GM12801 (cell line): ENCODE measurements around the gene FNDC10.

Experiments used
- CTCF ChIP-seq: IDR thresholded peaks from one replicate; pipeline ENCODE4 v1.5.1; 2011; ENCODE audit warnings: control low read depth; ENCODE audit not compliant: insufficient read length; ENCODE audit errors: extremely low read depth

FNDC10 gene

GRCh38 chr1:1601564-1602303 lies 1.8 kb upstream of the FNDC10 start:
- TF ChIP-seq CTCF: no peak

GRCh38 chr1:1600861-1601563 lies 1.1 kb upstream of the FNDC10 start:
- no peak for TF ChIP-seq CTCF

- TF ChIP-seq CTCF: no peak
These were observed 653 bp downstream of the FNDC10 start for GRCh38 chr1:1599030-1599934.

DNA sequence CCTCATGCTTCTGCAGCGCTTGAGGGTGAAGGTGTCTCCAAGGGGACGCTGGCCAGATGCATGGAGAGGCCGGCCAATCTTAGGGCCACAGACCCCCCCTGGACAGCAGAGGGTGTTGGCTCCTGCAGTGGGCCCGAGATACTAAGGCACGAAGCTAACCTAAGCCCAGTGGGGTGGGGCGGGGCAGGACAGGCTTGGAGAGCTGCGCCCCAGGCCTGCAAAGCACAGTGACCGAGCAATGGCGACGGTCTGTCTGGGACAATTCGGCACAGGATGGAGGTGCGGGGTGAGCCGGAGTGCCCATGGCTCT lies 1.3 kb downstream of the FNDC10 start:
- TF ChIP-seq CTCF: no peak

DNA sequence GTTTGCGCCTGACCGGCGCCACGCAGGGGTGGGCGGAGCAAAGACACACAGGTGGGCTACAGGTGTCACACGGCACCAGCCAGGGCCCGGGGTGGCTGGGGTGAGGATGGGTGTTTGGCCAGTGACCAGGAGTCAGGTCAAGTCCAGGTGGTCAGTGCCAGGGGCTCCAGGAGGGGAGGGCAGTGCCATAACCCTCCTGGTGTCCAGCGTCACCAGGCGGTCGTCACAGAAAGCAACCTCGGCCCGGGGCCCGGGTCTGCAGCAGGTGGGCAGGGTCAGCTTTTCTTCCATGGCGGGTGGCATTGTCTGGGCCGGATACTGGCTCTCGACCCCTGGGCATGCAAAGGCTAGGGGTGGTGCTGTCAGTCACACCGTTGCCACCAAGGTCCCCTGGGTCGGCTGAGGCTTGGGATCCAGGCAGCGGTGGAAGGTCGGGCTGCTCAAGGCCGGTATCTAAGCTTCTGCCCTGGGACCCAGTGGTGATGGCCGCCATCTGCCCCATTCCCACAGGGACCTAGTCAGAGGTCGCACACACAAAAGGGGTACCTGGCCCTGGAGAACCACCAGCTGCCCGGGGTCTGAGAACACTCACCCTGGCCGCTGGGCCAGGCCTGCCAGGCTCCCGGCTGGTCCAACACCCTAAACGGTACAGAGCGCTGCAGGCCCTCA lies 1.8 kb downstream of the FNDC10 start:
- TF ChIP-seq CTCF: no peak

DNA sequence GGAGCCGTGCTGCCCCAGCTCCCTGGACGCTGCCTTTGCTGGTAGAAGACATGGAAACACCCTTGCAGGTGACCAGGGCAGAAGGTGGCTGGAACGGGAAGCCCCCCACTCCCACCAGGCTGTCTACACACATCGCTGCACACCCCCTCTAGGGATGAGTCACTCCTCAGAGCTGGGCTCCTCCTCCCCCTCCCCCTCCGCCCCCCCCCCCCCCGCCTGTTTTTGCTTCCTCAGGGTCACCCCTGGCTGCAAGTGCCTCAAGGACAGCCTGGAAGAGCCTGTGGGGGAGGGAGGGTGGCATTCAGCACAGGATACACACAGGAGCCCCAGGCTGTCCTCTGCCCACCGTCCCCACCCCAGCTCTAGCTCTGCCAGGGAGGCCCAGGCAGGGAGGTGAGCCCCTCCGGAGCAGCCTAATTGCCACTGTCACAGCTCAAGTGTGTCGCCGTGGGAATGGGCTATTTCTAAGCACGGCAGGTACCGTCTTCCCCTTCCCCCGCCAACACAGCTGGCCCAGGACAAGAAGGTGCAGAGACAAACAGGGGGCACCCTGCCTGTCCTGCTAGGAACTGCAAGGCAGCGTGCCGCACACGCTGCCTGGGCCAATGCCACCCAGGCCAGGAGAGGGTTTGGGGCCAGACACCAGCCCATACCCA lies 2.5 kb downstream of the FNDC10 start:
- TF ChIP-seq CTCF: no peak
